ENCODE measurements around the gene FBRSL1. TPM values are rescaled to one million over a fixed set of nuclear protein-coding genes. Genes with fewer than 3 reads are reported as not detected.

FBRSL1 gene
- total and polyA plus RNA-seq, 4 donors: 2.5 to 35.5 (median 5.6) TPM

DNA sequence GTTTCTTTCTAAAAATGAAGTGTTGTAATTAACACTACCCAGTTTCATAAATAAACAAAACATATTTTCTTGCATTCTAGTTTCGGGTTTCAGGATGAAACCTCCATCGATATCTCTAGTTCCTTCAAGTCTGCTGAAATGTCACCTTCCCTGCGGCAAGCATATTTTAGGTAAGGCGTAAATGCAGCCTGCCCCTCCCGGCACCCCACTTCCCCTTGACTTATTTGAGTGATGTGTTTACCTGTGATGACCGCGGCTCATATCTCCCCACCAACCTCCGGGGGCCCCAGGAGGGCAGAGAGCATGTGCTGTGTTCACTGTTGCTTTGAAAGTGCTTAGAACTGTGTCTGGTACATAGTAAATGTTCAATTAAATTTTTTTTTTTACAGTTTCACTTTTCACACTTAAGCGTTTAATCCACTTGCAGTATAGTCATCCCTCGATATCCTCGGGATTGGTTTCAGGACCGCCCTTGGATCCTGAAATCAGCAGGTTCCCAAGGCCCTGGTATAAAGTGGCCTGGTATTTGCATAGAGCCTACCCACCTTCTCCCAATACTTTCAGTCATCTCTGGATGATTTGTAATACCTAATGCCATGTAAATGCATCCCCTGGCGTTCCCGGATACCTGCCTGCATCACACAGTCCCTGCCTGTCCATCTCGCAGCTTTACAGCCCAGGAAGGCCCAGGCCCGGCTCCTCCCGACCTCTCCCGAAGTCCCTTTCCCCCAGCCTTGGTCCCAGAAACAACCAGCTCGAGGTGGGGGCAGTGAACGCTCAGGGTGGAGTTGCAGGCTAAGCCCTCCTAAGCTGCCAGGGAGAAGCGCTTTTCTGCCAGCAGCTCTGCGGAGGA, 40.2 kb upstream of the FBRSL1 start:
- WGBS: 68% methylated on average over 22 of the region's 22 CpGs
- Histone ChIP-seq H3K9me3 (ENCODE audit: control insufficient read depth in 4 of 4, low read length in 3 of 4) (no peaks in the 10 kb centered on the region), H3K27me3 (ENCODE audit: control insufficient read depth in 4 of 4, insufficient read depth in 4 of 4, low read length in 3 of 4) (no peaks in the 10 kb centered on the region), H3K4me1 (ENCODE audit: control insufficient read depth in 4 of 4, insufficient read depth in 4 of 4, low read length in 3 of 4) (no peaks in the 10 kb centered on the region), H3K4me3 (ENCODE audit: low read depth in 1 of 3, low read length in 3 of 3) (no peak overlapping the region), H3K36me3 (ENCODE audit: control insufficient read depth in 4 of 4, insufficient read depth in 3 of 4, low read depth in 1 of 4, low read length in 3 of 4) (no peaks in the 10 kb centered on the region), H3K9ac (ENCODE audit: low read depth in 1 of 2, low read length in 2 of 2) (no peak overlapping the region), H3K27ac (ENCODE audit: low read depth in 1 of 2, low read length in 2 of 2) (no peak overlapping the region)
- no peak for TF ChIP-seq GABPA (IDR thresholded peaks at IDR 0.05 in 1 of 2, conservative IDR thresholded peaks at IDR 0.05 in 1 of 2)
- no peak for TF ChIP-seq SP1 (IDR thresholded peaks at IDR 0.05)
- no peak for TF ChIP-seq HNF4G (IDR thresholded peaks at IDR 0.05)
- TF ChIP-seq, protein P1, sequence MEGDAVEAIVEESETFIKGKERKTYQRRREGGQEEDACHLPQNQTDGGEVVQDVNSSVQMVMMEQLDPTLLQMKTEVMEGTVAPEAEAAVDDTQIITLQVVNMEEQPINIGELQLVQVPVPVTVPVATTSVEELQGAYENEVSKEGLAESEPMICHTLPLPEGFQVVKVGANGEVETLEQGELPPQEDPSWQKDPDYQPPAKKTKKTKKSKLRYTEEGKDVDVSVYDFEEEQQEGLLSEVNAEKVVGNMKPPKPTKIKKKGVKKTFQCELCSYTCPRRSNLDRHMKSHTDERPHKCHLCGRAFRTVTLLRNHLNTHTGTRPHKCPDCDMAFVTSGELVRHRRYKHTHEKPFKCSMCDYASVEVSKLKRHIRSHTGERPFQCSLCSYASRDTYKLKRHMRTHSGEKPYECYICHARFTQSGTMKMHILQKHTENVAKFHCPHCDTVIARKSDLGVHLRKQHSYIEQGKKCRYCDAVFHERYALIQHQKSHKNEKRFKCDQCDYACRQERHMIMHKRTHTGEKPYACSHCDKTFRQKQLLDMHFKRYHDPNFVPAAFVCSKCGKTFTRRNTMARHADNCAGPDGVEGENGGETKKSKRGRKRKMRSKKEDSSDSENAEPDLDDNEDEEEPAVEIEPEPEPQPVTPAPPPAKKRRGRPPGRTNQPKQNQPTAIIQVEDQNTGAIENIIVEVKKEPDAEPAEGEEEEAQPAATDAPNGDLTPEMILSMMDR (IDR thresholded peaks at IDR 0.05; ENCODE audit: low read depth, low read length, missing input control): no peak
- TF ChIP-seq FOXA1 (IDR thresholded peaks at IDR 0.05): no peak
- TF ChIP-seq EGR1 (IDR thresholded peaks at IDR 0.05; ENCODE audit: low read depth in 2 of 2): no peak
- TF ChIP-seq, protein P2, sequence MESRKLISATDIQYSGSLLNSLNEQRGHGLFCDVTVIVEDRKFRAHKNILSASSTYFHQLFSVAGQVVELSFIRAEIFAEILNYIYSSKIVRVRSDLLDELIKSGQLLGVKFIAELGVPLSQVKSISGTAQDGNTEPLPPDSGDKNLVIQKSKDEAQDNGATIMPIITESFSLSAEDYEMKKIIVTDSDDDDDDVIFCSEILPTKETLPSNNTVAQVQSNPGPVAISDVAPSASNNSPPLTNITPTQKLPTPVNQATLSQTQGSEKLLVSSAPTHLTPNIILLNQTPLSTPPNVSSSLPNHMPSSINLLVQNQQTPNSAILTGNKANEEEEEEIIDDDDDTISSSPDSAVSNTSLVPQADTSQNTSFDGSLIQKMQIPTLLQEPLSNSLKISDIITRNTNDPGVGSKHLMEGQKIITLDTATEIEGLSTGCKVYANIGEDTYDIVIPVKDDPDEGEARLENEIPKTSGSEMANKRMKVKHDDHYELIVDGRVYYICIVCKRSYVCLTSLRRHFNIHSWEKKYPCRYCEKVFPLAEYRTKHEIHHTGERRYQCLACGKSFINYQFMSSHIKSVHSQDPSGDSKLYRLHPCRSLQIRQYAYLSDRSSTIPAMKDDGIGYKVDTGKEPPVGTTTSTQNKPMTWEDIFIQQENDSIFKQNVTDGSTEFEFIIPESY (IDR thresholded peaks at IDR 0.05): no peak
- TF ChIP-seq, protein P3, sequence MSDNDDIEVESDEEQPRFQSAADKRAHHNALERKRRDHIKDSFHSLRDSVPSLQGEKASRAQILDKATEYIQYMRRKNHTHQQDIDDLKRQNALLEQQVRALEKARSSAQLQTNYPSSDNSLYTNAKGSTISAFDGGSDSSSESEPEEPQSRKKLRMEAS (IDR thresholded peaks at IDR 0.05): no peak
- TF ChIP-seq RAD21 (IDR thresholded peaks at IDR 0.05): no peak
- TF ChIP-seq TAF1 (conservative IDR thresholded peaks at IDR 0.05): no peak
- no peak for TF ChIP-seq RXRA (IDR thresholded peaks at IDR 0.05)
- TF ChIP-seq, protein P4, sequence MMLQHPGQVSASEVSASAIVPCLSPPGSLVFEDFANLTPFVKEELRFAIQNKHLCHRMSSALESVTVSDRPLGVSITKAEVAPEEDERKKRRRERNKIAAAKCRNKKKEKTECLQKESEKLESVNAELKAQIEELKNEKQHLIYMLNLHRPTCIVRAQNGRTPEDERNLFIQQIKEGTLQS (IDR thresholded peaks at IDR 0.05): no peak
- no peak for TF ChIP-seq JUND (IDR thresholded peaks at IDR 0.05)
- TF ChIP-seq HNF4A (conservative IDR thresholded peaks at IDR 0.05): no peak
- no peak for TF ChIP-seq FOXA2 (IDR thresholded peaks at IDR 0.05)
- TF ChIP-seq, protein P5, sequence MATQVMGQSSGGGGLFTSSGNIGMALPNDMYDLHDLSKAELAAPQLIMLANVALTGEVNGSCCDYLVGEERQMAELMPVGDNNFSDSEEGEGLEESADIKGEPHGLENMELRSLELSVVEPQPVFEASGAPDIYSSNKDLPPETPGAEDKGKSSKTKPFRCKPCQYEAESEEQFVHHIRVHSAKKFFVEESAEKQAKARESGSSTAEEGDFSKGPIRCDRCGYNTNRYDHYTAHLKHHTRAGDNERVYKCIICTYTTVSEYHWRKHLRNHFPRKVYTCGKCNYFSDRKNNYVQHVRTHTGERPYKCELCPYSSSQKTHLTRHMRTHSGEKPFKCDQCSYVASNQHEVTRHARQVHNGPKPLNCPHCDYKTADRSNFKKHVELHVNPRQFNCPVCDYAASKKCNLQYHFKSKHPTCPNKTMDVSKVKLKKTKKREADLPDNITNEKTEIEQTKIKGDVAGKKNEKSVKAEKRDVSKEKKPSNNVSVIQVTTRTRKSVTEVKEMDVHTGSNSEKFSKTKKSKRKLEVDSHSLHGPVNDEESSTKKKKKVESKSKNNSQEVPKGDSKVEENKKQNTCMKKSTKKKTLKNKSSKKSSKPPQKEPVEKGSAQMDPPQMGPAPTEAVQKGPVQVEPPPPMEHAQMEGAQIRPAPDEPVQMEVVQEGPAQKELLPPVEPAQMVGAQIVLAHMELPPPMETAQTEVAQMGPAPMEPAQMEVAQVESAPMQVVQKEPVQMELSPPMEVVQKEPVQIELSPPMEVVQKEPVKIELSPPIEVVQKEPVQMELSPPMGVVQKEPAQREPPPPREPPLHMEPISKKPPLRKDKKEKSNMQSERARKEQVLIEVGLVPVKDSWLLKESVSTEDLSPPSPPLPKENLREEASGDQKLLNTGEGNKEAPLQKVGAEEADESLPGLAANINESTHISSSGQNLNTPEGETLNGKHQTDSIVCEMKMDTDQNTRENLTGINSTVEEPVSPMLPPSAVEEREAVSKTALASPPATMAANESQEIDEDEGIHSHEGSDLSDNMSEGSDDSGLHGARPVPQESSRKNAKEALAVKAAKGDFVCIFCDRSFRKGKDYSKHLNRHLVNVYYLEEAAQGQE (IDR thresholded peaks at IDR 0.05): no peak
- no peak for DNase-seq (ENCODE audit: low spot score)

Data from liver (tissue), 9 donors.